OCI-LY7 (cell line): ENCODE measurements around the gene WDFY2. TPM values are rescaled to one million over a fixed set of nuclear protein-coding genes. Genes with fewer than 3 reads are reported as not detected.

ENCODE experiments used
- BruUV-seq: library from RNA; stranded (reverse); fragments of 400-500 nt; replicated peaks from 2 replicates; lab custom pipeline; 2021; lab: Mats Ljungman, UMichigan
- CTCF ChIA-PET: fragments of 300-600 bp; sonication (Branson Sonifier 250); formaldehyde crosslinking; loops from one replicate; lab custom pipeline; 2022; ENCODE audit warnings: antibody characterized with exemption; ENCODE audit not compliant: unreplicated experiment; lab: Charles Lee
- POLR2A ChIA-PET: fragments of 300-600 bp; sonication (Branson Sonifier 250); formaldehyde crosslinking; loops from one replicate; lab custom pipeline; 2022; ENCODE audit warnings: antibody characterized with exemption; lab: Charles Lee
- DNase-seq: peaks from one replicate; pipeline ENCODE4 v3.0.0-alpha.2; 2015; ENCODE audit warnings: low spot score
- H2AFZ ChIP-seq: fragments of 200-600 bp; sonication (generic), shearing (Covaris generic); 2 replicates; pipeline ENCODE4 v1.6.1; 2014; ENCODE audit warnings: mild to moderate bottlenecking, antibody characterized with exemption, low read length, moderate library complexity
- H3K27ac ChIP-seq: fragments of 200-600 bp; sonication (generic); 2 replicates; pipeline ENCODE4 v1.5.1; 2014; ENCODE audit warnings: mixed run types, low read depth, mild to moderate bottlenecking, moderate library complexity, low read length, inconsistent platforms; ENCODE audit not compliant: poor library complexity, severe bottlenecking
- H3K36me3 ChIP-seq: fragments of 200-600 bp; sonication (generic); 2 replicates; pipeline ENCODE4 v1.6.1; 2014; ENCODE audit warnings: mild to moderate bottlenecking, antibody characterized with exemption, low read length, moderate library complexity, mixed read lengths; ENCODE audit not compliant: insufficient read depth
- H3K4me1 ChIP-seq: fragments of 200-600 bp; sonication (generic); 2 replicates; pipeline ENCODE4 v1.5.1; 2014; ENCODE audit warnings: mild to moderate bottlenecking, low read length; ENCODE audit not compliant: insufficient read depth, poor library complexity, severe bottlenecking
- H3K4me2 ChIP-seq: fragments of 200-600 bp; sonication (generic); 2 replicates; pipeline ENCODE4 v1.6.1; 2014; ENCODE audit warnings: mild to moderate bottlenecking, low read length
- H3K4me3 ChIP-seq: fragments of 200-600 bp; sonication (generic); 2 replicates; pipeline ENCODE4 v1.5.1; 2014; ENCODE audit warnings: mild to moderate bottlenecking, low read depth, low read length; ENCODE audit not compliant: poor library complexity, severe bottlenecking
- H3K79me2 ChIP-seq: fragments of 200-600 bp; sonication (generic); 2 replicates; pipeline ENCODE4 v1.6.1; 2016; ENCODE audit warnings: low read depth, mild to moderate bottlenecking, low read length, moderate library complexity, mixed read lengths; ENCODE audit not compliant: insufficient read depth
- H3K9me2 ChIP-seq: fragments of 200-600 bp; sonication (generic); 2 replicates; pipeline ENCODE4 v1.6.1; 2016; ENCODE audit warnings: mild to moderate bottlenecking, low read length, mixed read lengths; ENCODE audit not compliant: insufficient read depth
- H3K9me3 ChIP-seq: fragments of 200-600 bp; sonication (generic); 2 replicates; pipeline ENCODE4 v1.6.1; 2014; ENCODE audit warnings: mild to moderate bottlenecking, mixed run types, low read length, mixed read lengths
- H4K20me1 ChIP-seq: fragments of 200-600 bp; sonication (generic); 2 replicates; pipeline ENCODE4 v1.6.1; 2014; ENCODE audit warnings: mild to moderate bottlenecking, antibody characterized with exemption, low read length, moderate library complexity, mixed read lengths; ENCODE audit not compliant: insufficient read depth
- EZH2phosphoT487 ChIP-seq: fragments of 200-600 bp; sonication (generic); IDR thresholded peaks from 2 replicates; pipeline ENCODE4 v1.6.1; 2018; ENCODE audit warnings: low read depth, borderline replicate concordance, mild to moderate bottlenecking, mixed run types, antibody characterized with exemption, low read length, moderate library complexity, mixed read lengths
- intact Hi-C: fragments of 100-400 bp; cut with micrococcal nuclease; formaldehyde crosslinking; loops from one replicate; pipeline ENCODE4 v1.10.0; 2022; ENCODE audit not compliant: unreplicated experiment
- total RNA-seq, 2 experiments: library from RNA; depleted of rRNA in 1 of 2; stranded (reverse); fragments of >200 nt in 1 of 2; shearing (Covaris generic) in 1 of 2; gene quantifications; 2 replicates each; pipeline ENCODE4 v1.2.3, GENCODE V29; 2014 to 2022
- TF ChIP-seq, protein P1 (sequence below): fragments of 200-600 bp; sonication (generic); conservative IDR thresholded peaks from 2 replicates; pipeline ENCODE4 v1.5.1; 2014; ENCODE audit warnings: mild to moderate bottlenecking, antibody characterized with exemption, low read length, moderate library complexity, mixed read lengths

The WDFY2 gene
- total RNA-seq, 2 experiments from 2014 or later: 6.4 to 18.1 TPM

DNA sequence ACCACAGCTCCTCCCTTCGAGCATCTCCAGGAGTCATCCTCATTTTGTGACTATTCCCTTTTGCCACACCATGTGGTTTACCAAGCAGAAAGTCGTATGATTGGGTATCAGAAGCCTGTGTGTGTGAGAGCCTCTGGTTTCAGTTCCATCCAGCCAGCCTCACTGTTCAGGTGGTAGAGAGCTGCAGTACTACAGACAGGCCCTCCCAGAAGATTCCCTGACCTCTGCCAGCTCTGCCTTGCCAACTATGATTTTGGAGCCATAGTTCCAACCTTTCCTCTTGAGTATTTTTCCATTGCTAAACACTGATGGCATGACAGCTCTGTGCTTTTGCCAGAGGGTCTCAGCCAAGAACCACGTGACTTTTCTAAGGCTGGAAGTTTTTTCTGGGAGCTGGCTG is 137.2 kb downstream of the WDFY2 start:
- H3K27ac ChIP-seq: no peak overlapping the region
- no peaks in the 10 kb centered on the region for H3K9me2 ChIP-seq
- CTCF ChIA-PET: no interaction called here

DNA sequence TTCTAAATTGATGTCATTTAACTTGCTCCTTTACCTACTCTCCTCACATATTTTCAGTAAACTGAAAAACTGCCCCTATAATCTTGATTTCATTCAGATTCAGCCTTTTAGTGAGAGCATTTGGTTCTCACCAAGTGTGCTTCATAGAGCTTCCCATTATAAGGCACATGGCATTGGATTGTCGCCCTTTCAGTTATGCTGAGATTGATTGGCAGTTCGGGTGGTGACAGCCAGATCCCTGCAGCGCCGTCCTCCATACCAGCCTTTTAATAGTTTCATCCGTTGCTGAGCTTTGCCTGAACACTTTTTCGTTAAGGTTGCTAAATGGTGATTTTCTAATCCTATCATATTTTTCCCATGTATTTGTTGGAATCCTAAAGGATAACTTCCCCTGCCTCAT is 139.3 kb downstream of the WDFY2 start:
- DNase-seq: no peak
- Histone ChIP-seq H3K9me2 (no peaks in the 10 kb centered on the region), H2AFZ (no peak overlapping the region), H3K4me1 (no peaks in the 10 kb centered on the region), H3K9me3 (no peaks in the 10 kb centered on the region), H3K4me2 (no peak overlapping the region), H4K20me1 (no peaks in the 10 kb centered on the region), H3K4me3 (no peak overlapping the region), H3K79me2 (no peaks in the 10 kb centered on the region), H3K27ac (no peak overlapping the region), H3K36me3 (no peaks in the 10 kb centered on the region)
- intact Hi-C loops: no loop called here
- no peak for TF ChIP-seq EZH2phosphoT487
- TF ChIP-seq, protein P1, sequence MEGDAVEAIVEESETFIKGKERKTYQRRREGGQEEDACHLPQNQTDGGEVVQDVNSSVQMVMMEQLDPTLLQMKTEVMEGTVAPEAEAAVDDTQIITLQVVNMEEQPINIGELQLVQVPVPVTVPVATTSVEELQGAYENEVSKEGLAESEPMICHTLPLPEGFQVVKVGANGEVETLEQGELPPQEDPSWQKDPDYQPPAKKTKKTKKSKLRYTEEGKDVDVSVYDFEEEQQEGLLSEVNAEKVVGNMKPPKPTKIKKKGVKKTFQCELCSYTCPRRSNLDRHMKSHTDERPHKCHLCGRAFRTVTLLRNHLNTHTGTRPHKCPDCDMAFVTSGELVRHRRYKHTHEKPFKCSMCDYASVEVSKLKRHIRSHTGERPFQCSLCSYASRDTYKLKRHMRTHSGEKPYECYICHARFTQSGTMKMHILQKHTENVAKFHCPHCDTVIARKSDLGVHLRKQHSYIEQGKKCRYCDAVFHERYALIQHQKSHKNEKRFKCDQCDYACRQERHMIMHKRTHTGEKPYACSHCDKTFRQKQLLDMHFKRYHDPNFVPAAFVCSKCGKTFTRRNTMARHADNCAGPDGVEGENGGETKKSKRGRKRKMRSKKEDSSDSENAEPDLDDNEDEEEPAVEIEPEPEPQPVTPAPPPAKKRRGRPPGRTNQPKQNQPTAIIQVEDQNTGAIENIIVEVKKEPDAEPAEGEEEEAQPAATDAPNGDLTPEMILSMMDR: no peak
- CTCF ChIA-PET: no interaction called here
- no TSS peak for BruUV-seq
- POLR2A ChIA-PET: interaction anchor here (0.7 to 1.0 kb wide), 2 partner anchors 26 to 167 kb away, joined by 3 to 4 read pairs; no protein-coding TSS in a partner anchor

More for the DNA sequence above, 137.2 kb downstream of the WDFY2 start:
- Histone ChIP-seq H3K4me2 (no peak overlapping the region), H3K36me3 (no peaks in the 10 kb centered on the region), H3K79me2 (no peaks in the 10 kb centered on the region), H3K4me1 (no peaks in the 10 kb centered on the region), H2AFZ (no peak overlapping the region), H3K4me3 (no peak overlapping the region), H3K9me3 (no peaks in the 10 kb centered on the region), H4K20me1 (no peaks in the 10 kb centered on the region)
- BruUV-seq: no TSS peak
- intact Hi-C loops: no loop called here
- POLR2A ChIA-PET: interaction anchor here (0.9 to 1.5 kb wide), 2 partner anchors 11 to 136 kb away, joined by 3 to 4 read pairs; no protein-coding TSS in a partner anchor
- no peak for TF ChIP-seq EZH2phosphoT487
- TF ChIP-seq, protein P1: no peak
- DNase-seq: no peak

DNA sequence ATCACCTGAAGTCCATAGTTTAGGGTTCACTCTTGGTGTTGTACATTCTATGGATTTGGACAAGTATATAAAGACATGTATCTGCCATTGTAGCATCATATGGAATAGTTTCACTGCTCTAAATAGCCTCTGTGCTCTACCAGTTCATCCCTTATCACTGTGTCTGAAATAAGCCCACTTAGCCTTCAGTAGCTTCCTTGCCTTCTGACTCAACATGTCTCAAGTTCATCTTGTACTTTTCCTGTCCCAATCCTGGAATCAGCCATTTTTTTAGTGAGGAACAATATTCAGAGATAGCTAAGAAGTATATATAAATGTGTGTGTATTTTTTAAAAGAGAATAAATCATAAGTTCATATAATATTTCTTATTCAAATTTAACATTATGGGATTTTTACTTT is 140.5 kb downstream of the WDFY2 start:
- no peaks in the 10 kb centered on the region for H3K79me2 ChIP-seq
- no peaks in the 10 kb centered on the region for H3K36me3 ChIP-seq
- H3K9me3 ChIP-seq: no peaks in the 10 kb centered on the region
- H2AFZ ChIP-seq: no peak overlapping the region
- no peaks in the 10 kb centered on the region for H4K20me1 ChIP-seq
- no peak overlapping the region for H3K4me3 ChIP-seq
- TF ChIP-seq, protein P1: no peak
- TF ChIP-seq EZH2phosphoT487: no peak
- ChIA-PET POLR2A (no interaction called here), CTCF (no interaction called here)
- intact Hi-C loops: no loop called here
- H3K9me2 ChIP-seq: no peaks in the 10 kb centered on the region
- H3K27ac ChIP-seq: no peak overlapping the region
- no peak for DNase-seq
- no TSS peak for BruUV-seq
- no peaks in the 10 kb centered on the region for H3K4me1 ChIP-seq
- H3K4me2 ChIP-seq: no peak overlapping the region
